ENCODE results near the gene GPI.

The GPI gene

GRCh38 chr19:34405892-34406660, 41.1 kb downstream of the GPI start:
- DNase-seq: no peak

GRCh38 chr19:34408411-34408810, 43.4 kb downstream of the GPI start:
- no peak for DNase-seq

GRCh38 chr19:34409189-34410164, 44.5 kb downstream of the GPI start:
- DNase-seq: no peak

GRCh38 chr19:34411216-34411615, 46.2 kb downstream of the GPI start:
- no peak for DNase-seq

- no peak for DNase-seq
Observed at GRCh38 chr19:34416021-34416545, 51.1 kb downstream of the GPI start.

GRCh38 chr19:34418300-34418699, 53.3 kb downstream of the GPI start:
- no peak for DNase-seq

- no peak for DNase-seq
Observed at GRCh38 chr19:34426096-34426661, 61.2 kb downstream of the GPI start.

- DNase-seq: no peak
Observed at GRCh38 chr19:34428549-34429285, 63.7 kb downstream of the GPI start.

GRCh38 chr19:34429553-34429952, 64.6 kb downstream of the GPI start:
- no peak for DNase-seq

GRCh38 chr19:34430738-34431625, 66.0 kb downstream of the GPI start:
- no peak for DNase-seq

- no peak for DNase-seq
Observed at GRCh38 chr19:34431681-34432402, 66.8 kb downstream of the GPI start.

GRCh38 chr19:34432797-34433196, 67.8 kb downstream of the GPI start:
- DNase-seq: no peak

GRCh38 chr19:34436716-34437115, 71.7 kb downstream of the GPI start:
- DNase-seq: no peak

- DNase-seq: no peak
Observed at GRCh38 chr19:34448191-34448590, 83.2 kb downstream of the GPI start.

Measured in NK-92 treated with Interleukin-12 subunit alpha and Interleukin-12 subunit beta, amount 100 ng/mL, for 24 hours (cell line).